Activated CD8-positive, alpha-beta memory T cell treated with anti-CD3 and anti-CD28 coated beads, Interleukin-2, amount 50 U/mL, for 1 hour (primary cell): ENCODE data around the gene IL1RAPL1.

Experiments used
- DNase-seq: peaks from one replicate; pipeline ENCODE4 v3.0.0-alpha.2; 2020; ENCODE audit errors: extremely low read depth

Gene IL1RAPL1

DNA sequence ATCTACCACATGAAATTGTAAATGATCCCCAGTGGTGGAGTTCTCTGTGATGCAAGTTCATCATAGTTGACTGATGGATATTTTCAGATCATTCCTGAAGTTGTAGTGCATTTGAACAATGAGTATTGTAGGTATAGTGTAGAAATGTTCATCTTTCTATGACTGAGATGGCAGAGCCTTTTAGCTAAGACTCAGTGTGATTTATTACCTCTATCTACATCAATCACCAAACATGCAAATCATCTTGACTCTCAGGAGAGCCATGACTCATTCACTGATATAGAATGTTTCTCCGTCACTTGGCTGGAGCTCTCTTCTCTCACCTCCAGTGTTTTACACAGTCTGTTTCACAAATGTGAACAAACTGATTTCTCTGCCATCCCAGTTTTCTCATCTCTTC lies 392.6 kb downstream of the IL1RAPL1 start:
- DNase-seq, result no peak

DNA sequence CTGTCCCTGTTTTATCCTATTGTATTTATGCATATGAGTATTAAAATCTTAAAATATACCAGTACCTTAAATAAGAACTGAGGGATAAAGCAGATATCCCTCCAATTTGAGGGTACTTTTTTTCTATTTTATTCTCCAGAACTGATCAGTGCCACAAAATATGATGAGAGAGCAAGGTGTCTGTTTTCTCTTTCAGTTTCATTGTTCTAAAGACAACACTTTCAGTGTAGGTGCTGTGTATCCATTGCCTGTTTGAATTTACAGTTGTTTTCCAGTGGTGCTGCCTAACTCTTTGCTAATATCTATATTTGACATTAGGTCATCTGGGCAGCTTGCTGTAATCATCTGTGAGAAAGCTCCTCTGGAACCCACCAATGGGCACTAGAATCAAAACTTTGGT lies 394.7 kb downstream of the IL1RAPL1 start:
- DNase-seq, result no peak

DNA sequence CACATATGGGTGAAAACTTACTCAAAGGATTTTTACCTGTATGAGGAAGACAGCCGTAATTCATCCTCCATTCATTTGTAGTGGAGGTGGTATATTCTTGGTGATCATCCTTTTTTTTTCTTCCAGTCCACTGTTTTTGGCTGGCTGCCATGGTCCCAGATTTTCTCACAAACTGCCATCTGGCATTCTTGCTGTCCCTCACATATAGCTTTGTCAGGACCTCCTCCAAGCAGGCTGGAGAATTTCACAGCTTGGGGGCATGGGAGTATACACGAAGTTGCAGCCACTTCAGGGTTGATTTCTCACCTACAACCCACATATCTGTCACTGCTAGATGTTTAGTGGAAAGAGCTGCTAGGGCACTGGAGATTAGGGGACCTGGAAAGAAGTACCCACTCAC lies 401.0 kb downstream of the IL1RAPL1 start:
- no peak for DNase-seq

DNA sequence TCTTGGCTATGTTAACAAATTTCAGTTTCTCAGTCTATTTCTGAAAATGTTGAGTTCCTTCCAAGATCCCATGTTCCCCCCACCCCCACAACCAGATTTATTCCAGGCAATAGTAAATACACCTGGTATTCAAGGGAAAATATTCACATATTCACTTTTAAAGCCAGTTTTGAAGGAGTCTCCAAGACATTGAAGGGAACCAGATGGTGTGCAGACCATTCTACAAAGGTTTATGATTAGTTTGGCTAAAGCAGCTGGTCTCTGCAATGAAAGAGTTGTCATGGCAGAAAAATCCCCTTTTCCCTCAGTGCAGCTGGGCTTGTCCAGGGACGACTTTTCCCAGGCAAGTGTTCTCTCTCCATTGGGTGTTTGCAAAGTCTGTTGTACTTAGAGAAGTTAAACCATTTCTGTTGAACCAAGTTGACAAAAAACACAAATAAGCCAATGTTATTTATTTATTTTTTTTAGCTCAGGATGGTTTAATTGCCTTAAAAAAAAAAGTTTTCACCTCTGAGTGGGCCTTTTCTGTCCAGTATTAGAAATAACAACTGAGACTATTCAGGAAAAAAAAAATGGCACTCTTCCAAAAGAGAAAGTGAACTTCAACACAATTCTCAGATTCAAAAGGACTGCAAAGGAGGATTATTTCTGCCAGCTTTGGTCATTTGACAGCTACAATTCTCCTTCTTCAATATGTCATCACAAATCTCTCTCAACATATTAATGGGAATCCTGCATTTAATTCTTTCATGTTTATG lies 410.6 kb downstream of the IL1RAPL1 start:
- no peak for DNase-seq

- no peak for DNase-seq
Measured at GRCh38 chrX:28998609-28999135, 411.4 kb downstream of the IL1RAPL1 start.

DNA sequence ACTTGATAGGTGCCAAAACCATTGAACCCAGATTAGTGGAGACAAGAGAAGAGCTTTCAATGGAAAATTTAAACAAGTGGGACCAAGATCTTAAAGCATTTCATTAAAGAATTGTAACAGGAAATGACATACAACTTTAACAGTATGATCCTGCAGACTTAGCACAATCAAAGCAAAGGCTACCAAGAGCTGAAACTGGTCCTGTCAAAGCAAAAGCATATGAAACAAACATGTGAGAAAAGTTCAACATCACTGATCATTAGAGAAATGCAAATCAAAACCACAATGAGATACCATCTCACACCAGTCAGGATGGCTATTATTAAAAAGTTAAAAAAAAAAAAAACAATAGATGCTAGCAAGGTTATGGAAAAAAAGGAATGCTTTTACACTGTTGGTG lies 425.6 kb downstream of the IL1RAPL1 start:
- no peak for DNase-seq

DNA sequence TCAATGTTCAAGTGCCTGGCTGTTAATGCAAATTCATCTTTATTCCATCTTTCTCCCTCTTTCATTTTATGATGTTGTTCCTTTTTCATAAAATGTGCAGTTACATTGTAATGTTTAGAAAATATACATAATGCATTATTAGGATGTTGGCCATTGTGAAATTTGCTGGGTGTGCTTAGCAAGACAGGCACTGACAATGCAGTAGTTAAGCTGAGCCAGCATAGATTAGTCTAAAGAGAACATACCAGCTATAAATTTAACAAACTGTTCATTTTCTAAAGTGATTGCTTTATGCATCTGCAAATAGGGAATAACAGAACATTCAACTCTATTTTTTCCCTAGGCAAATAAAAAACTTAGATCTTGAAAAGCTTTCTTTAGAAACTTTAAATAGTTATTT lies 436.0 kb downstream of the IL1RAPL1 start:
- DNase-seq, result no peak

DNA sequence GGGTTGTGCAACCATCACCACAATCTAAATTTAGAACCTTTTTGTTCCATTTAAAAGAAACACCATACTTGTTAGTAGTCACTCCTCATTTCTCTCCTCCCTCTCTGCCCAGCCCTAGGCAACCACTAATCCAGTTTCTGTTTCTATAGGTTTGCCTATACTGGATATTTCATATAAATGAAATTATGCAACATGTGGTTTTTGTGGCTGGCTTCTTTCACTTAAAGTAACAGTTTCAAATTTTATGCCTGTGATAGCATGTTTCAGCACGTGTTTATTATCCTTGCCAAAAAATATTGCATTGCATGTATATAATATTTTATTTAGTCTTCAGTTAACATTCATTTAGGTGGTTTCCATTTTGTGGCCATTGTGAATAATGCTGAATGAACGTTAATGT lies 437.6 kb downstream of the IL1RAPL1 start:
- DNase-seq, result no peak

- DNase-seq, result no peak
Measured at GRCh38 chrX:29039501-29039900, 452.3 kb downstream of the IL1RAPL1 start.

- DNase-seq, result no peak
Measured at GRCh38 chrX:29040160-29040559, 452.9 kb downstream of the IL1RAPL1 start.

- DNase-seq, result no peak
Measured at GRCh38 chrX:29042341-29042740, 455.1 kb downstream of the IL1RAPL1 start.

DNA sequence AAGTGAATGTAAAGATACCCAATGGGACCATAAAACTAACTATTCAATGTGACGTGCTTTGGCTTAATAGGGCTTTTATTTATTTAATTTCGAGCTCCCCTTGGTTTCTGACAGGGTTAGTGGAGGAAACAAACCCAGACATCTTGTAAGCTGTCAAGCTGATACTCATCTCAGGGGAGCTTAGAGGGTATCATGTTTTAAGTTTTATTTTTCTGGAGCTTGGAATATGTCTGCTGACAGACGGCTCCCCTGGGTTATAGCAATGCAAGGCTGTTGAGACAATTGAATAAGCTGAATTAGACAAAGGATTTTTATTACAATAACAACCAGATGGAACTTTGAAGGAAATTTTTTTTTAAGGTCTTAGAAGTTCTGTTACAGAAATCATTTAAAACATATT lies 456.5 kb downstream of the IL1RAPL1 start:
- no peak for DNase-seq

DNA sequence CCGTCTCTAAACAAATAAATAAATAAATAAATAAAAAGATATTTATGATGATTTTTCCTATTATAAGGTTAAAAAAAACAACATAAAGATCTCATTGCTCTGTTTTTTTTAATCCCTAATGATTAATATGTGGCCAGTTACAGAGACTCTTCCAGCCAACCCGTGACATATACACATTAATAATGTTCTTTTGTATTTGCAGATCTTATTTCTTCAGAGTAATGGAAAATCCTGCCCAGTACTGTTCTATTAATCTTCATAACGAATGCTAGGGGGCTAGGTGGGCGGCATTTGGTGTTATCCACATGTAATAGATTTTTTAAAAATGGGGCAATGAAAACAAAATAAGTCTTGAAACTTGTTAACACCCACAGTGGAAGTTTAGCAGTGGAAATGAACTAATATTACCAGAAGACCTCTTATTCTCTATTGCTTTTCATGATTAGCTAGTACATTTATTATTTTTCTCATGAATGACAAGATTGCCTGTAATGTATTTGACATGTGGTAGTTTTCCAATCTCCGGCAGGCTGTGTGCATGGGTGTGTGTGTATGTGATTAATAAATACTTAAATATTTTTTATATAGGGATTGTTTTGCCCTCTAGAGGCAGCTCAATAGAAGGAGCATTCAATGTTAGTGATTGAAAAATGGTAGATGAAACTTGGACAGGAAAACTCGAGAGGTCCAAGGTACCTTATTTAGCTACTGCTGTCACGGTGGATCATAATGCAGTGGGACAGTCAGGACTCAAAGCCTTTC lies 457.4 kb downstream of the IL1RAPL1 start:
- no peak for DNase-seq

DNA sequence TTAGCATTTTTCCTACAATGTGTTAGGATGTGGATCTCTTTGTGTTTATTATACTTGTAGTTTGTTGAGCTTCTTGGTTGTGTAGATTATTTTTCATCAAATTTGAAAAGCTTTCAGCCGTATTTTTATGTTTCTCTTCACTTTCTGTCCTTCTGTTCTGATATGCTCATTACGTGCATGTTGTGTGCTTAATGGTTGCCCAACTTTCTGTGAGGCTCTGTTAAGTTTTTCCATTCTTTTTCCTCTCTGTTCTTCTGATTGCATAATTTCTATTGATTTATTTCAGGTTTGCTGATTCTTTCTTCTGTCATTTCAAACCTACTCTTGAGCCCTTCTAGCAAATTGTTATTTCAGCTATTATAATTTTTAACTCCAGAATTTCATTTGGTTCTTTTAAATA lies 478.2 kb downstream of the IL1RAPL1 start:
- DNase-seq, result no peak

- no peak for DNase-seq
Measured at GRCh38 chrX:29066516-29066915, 479.3 kb downstream of the IL1RAPL1 start.

- DNase-seq, result no peak
Measured at GRCh38 chrX:29067351-29067750, 480.1 kb downstream of the IL1RAPL1 start.

DNA sequence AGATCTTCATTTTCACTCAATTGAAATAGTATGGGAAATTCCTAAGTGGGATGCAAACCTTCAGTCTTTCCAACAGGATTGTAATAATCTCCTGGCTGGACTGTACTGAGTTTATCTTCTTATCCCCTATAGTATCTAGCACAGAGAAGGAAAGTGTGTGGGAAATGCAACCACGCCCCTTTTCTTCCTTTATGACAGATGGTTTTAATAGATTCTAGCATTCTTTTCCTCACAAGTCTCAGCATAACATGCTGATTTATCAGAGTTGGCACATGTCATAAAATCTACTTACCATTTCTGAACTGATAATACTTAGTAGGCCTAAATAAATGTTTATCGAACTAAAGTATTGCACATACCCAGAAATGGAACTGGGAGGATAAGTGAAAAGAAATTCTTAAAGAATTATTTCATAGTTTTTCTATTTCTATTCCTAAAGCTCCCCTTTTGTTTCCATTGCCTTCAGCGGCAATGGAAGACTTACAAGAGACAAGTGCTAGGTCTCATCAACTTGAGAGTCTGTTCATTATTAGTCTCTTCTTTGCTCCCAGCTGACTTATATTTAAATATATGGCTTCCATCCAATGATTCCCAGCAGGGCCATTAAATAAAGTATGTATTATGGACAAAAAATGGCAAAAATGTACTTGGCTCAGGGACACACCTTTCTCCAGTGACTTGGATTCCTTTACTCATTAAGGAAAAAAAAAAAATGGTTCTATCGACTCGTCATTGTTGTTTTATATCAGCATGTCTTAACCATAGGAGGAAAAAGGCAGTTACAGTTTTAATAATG lies 484.5 kb downstream of the IL1RAPL1 start:
- DNase-seq, result no peak

- no peak for DNase-seq
Measured at GRCh38 chrX:29082558-29082957, 495.3 kb downstream of the IL1RAPL1 start.

- DNase-seq, result no peak
Measured at GRCh38 chrX:29083823-29084222, 496.6 kb downstream of the IL1RAPL1 start.

- no peak for DNase-seq
Measured at GRCh38 chrX:29090811-29091210, 503.6 kb downstream of the IL1RAPL1 start.

DNA sequence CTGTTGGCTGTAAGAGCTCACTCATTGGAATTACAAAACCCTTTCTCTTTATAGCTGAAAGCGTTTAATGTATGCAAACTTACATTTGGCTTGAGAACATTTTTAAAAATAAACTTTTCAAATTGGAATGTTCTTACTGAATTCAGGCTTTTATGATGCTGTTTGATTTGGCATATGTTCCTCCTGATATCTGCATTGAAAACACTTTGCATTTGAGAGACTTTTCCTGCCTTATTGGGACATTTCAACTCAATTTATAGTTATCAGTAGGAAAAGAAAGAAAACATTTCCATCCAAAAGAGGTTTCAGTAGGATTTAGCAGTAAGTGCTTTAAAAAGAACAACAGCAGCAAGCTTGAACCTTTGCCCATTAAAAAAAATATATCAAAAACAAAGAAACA lies 520.0 kb downstream of the IL1RAPL1 start:
- no peak for DNase-seq

DNA sequence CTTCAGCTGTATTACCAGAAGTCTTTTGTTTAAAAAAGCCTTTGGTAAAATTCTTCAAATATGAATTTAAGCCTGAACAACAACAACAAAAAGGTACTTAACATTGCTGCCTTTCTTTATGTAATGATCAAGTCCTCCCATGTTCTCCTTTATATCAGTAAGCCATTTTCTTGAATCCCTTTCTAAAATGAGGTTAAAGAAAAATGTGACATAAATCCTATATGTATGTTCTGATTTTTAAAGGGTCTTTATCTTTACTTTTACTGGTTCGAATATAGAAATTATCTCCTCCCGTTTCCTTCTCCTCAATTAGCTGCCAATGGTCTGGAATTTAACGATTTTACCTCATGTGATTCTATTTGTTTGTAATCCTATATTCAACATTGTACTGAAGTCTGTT lies 522.8 kb downstream of the IL1RAPL1 start:
- no peak for DNase-seq
